Muscle layer of duodenum (tissue), 2 donors: ENCODE measurements around the gene IL24.

ENCODE experiments used
- H3K27ac ChIP-seq: one replicate; pipeline ENCODE4 v1.7.0; 2013; ENCODE audit warnings: mild to moderate bottlenecking, low read length
- H3K27me3 ChIP-seq: one replicate; pipeline ENCODE4 v1.7.0; 2013; ENCODE audit warnings: low read depth, mild to moderate bottlenecking, control low read depth, low read length
- H3K36me3 ChIP-seq, 2 donors: one replicate each; pipeline ENCODE4 v1.7.0; 2013; ENCODE audit warnings: low read length in 2 of 2, control low read depth in 1 of 2, mild to moderate bottlenecking in 1 of 2; ENCODE audit not compliant: insufficient read depth in 2 of 2, control insufficient read depth in 1 of 2
- H3K4me1 ChIP-seq, 2 donors: one replicate each; pipeline ENCODE4 v1.7.0; 2013; ENCODE audit warnings: low read length in 2 of 2, mild to moderate bottlenecking in 2 of 2, control low read depth in 1 of 2, moderate library complexity in 1 of 2; ENCODE audit not compliant: insufficient read depth in 2 of 2, control insufficient read depth in 1 of 2
- H3K4me3 ChIP-seq, 2 donors: one replicate each; pipeline ENCODE4 v1.7.0; 2013; ENCODE audit warnings: low read length in 2 of 2, low read depth in 1 of 2, mild to moderate bottlenecking in 1 of 2
- H3K9me3 ChIP-seq, 2 donors: one replicate each; pipeline ENCODE4 v1.7.0; 2013; ENCODE audit warnings: low read length in 2 of 2, control low read depth in 1 of 2, mild to moderate bottlenecking in 1 of 2; ENCODE audit not compliant: control insufficient read depth in 1 of 2
- donor health status: healthy.

The IL24 gene

DNA sequence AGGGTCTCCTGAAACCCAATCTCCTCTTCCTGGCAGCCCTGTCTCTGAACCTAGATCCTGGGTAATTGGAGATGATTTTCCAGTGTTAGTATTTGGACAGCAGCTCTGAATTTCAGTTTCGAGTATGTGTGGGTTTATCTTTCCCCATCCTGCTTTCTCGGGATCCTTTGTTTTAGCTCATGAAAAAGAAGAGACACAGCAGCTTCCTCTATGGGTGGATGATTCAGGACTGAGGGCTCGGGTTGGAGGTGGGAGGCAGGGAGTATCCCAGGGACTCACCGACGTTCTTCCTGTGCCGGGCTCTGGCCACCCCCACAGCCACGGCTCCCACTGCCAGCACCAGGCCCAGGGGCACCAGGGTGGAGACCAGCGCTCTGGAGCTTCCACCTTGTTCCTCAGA, 34.9 kb downstream of the IL24 start:
- Histone ChIP-seq H3K4me3 (no peak overlapping the region), H3K9me3 (no peaks in the 10 kb centered on the region), H3K27ac (no peak overlapping the region), H3K27me3 (no peaks in the 10 kb centered on the region), H3K36me3 (peaks cover 0 to 10% of the 10 kb centered on the region in 2 donors), H3K4me1 (no peaks in the 10 kb centered on the region)

DNA sequence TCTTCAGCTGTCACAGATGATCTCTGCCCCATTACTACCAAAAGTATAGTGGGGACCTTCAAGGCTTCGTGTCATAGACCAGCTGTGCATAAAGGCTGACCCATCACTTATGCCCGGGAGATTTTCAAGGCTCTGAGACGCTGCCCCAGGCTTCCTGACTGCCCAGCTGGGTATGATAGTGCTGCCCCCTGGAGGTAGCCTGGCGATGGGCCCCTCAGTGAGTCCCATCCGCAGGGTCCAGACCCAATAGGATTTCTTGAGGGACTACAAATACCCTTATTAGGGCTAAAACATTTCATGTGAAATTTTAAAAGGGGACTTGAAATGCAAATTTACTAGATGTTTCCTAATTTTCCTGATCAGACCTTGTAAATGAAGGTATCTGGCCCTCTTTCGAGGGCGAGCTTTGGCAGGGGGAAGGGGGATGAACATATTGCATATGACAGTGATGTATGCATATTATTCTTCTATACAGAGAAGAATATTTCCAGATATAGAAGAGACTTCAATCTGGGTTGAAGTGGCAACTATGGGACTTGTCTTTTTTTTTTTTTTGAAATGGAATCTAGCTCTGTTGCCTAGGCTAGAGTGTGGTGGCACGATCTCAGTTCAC, 36.2 kb downstream of the IL24 start:
- Histone ChIP-seq H3K27ac (no peak overlapping the region), H3K4me1 (no peaks in the 10 kb centered on the region), H3K36me3 (peaks cover 0 to 10% of the 10 kb centered on the region in 2 donors), H3K4me3 (no peak overlapping the region), H3K9me3 (no peaks in the 10 kb centered on the region), H3K27me3 (no peaks in the 10 kb centered on the region)

DNA sequence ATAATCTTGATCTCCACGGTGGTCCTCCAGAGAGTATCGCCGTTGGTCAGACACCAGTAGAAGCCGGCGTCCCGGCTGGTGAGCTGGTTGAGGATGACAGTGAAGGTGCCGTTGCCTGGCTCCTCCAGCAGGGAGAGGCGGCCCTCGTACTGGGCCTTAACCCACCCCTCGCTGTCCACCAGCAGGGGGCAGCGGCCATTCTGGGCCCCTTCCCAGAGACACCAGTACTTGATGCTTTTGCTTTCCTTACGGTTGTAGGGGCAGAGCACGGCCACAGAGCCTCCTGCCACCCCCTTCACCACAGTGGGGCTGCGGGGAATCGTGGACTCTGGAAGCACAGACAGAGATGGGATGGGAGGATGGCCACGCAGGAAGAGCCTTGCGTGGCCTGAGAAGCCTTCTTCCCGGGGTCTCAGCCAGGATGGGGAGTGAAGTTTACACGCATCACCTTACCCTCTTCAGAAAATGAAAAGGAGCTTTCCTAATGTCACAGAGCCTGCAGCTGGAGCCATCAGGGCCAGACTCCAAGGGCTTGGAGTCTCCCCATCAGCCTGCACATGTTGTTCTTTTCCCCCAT, 38.3 kb downstream of the IL24 start:
- Histone ChIP-seq H3K27ac (no peak overlapping the region), H3K9me3 (no peaks in the 10 kb centered on the region), H3K4me1 (no peaks in the 10 kb centered on the region), H3K4me3 (no peak overlapping the region), H3K27me3 (no peaks in the 10 kb centered on the region), H3K36me3 (peaks cover 0 to 10% of the 10 kb centered on the region in 2 donors)

DNA sequence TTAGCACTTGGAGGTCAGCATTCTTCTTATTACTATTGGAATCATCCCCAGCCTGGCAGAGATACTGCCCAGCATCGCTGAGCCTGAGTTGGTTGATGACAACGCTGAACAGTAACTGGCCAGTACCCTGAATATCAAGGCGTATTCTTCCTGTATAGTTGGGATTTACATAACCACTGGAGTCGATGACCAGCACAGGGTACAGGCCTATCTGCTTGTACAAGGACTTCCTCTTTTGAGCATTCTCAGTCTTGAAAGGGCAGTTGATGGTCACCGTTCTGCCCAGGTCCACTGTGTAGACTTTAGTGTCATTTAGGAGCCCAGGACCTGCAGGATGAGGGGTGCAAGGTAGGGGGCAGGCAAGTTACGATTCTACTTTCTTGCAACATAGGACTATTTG, 40.2 kb downstream of the IL24 start:
- Histone ChIP-seq H3K27me3 (no peaks in the 10 kb centered on the region), H3K9me3 (no peaks in the 10 kb centered on the region), H3K27ac (no peak overlapping the region), H3K4me3 (no peak overlapping the region), H3K4me1 (no peaks in the 10 kb centered on the region), H3K36me3 (peaks cover 0 to 9% of the 10 kb centered on the region in 2 donors)

DNA sequence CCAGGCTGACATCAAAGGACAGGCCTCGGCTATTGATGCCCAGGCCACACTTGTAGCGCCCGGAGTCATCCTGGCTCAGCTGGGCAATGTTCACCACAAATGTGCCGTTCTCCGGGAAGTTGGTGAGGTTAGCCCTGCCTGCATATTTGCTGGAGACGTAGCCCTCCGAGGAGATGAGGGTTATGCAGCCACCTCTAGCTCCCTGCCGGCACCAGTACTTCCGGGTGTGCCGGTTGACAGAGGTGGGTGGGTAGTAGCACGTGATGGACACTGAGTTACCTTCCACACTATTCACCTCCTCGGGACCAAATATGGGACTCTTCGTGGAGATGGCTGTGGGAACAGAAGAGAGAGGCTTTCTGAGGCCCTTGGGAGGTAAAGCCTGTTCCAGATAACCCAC, 41.9 kb downstream of the IL24 start:
- H3K27ac ChIP-seq = no peak overlapping the region
- no peaks in the 10 kb centered on the region for H3K4me1 ChIP-seq
- H3K27me3 ChIP-seq = no peaks in the 10 kb centered on the region
- H3K36me3 ChIP-seq = no peaks in the 10 kb centered on the region
- H3K4me3 ChIP-seq = no peak overlapping the region
- H3K9me3 ChIP-seq = no peaks in the 10 kb centered on the region

DNA sequence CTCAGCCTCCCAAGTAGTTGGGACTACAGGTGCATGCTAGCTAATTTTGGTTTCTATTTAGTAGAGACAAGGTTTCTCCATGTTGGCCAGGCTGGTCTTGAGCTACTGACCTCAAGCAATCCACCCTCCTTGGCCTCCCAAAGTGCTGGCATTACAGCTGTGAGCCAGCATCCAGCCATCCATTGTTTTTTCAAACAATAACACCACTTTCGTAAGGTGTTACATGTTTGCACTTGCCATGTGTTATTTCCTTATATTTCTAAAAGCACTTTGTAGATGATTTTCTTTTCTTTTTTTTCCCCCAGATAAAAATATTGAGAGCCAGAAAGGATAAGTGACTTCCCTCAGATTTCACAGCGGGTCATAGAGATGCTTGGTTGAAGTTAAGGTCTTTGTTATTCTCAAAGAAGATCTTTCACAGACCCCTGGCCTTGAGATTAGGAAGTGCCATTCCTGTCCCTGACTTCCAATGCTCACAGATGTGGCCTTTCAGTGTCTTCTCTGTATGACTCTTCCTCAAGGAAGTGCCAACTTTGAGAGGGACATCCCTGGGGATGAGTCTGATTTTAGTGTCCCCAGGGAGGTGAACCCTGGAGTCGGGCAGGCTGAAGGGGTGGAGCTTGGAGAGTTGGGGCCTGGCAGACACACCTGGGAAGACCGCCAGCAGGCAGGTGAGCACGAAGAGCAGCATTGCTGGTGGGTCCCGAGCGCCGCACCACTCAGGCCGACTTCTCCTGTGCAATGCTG, 42.8 kb downstream of the IL24 start:
- Histone ChIP-seq H3K27ac (peak overlapping the region; percentile 72), H3K9me3 (no peaks in the 10 kb centered on the region), H3K36me3 (no peaks in the 10 kb centered on the region)

DNA sequence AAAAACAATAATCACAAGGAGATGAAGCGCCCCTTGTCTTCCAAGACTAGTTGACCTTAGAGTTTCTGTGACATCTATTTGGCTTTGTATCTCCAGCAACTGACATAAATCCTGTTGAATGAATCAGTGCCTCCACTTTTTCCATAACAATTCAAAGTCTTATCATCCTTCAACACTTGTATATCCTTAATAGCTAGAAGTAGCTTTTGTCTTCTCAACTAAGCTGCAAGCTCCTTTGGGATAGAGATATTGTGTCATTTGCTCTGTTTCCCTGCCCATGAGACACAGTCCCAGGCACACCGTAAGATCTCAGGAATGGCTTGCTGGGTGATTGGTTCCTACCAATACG, 43.3 kb downstream of the IL24 start:
- Histone ChIP-seq H3K4me1 (no peaks in the 10 kb centered on the region), H3K27ac (peak overlapping the region; percentile 72), H3K9me3 (no peaks in the 10 kb centered on the region), H3K4me3 (peak overlapping the region in 1 of 2 donors; percentile 22), H3K36me3 (no peaks in the 10 kb centered on the region), H3K27me3 (no peaks in the 10 kb centered on the region)

More for the DNA sequence above, 42.8 kb downstream of the IL24 start:
- Histone ChIP-seq H3K4me1 (no peaks in the 10 kb centered on the region), H3K4me3 (peak overlapping the region in 1 of 2 donors; percentile 22), H3K27me3 (no peaks in the 10 kb centered on the region)

DNA sequence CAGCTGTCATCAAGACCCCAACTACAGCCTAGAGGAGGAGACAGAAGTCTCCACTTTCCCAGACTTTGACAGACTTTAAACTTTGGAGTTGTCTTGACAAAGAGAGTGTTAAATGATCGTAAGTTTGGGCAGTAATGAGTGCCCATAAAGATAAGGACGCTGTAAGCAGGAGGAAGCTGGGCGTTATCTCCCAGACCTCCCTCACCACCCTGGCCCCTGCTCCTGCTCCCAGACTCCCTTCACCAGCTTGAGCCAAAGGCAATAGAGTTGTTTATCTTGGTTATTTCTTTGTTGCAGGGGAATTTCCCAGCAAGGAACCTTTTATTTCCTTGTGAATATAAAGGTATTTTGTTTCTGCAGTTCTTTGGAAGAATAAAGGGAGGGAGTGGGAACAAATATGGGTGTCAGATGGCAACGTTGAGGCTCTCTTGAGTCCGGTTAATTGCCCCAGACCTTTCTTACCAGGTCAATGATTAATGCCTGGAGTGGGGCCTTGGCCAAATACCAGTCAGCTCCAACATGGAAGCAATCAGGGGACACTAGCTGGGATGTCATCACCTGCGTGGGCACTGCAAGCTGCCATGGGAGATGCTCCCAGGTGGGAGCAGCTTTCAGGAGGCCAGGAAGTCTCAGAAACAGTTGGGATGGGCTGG, 44.6 kb downstream of the IL24 start:
- Histone ChIP-seq H3K27ac (peak overlapping the region; percentile 72), H3K4me3 (peak overlapping the region in 1 of 2 donors; percentile 17)

DNA sequence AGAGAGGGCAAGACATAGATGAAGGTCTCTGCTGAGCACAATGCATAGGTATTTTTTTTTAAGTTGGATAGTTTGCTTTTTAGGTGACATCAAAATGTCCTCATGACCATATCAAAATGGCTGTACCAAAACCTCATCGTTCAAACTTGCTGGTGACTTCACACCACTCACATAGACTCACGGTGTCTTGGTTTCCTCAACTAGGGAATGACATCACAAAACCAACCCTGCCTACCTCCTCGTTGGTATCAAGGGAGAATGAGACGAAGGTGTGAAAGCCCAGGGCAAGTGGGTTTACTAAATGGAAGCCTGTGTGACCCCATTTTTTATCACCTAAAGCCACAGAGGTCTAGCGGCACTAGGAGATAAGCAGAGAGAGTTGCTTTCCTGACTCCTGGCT, 47.5 kb downstream of the IL24 start:
- H3K27ac ChIP-seq = peak overlapping the region; percentile 91
- H3K4me3 ChIP-seq = peak overlapping the region in 1 of 2 donors; percentile 67

More for the DNA sequence above, 44.6 kb downstream of the IL24 start:
- H3K4me1 ChIP-seq = no peaks in the 10 kb centered on the region
- no peaks in the 10 kb centered on the region for H3K36me3 ChIP-seq
- H3K27me3 ChIP-seq = no peaks in the 10 kb centered on the region
- no peaks in the 10 kb centered on the region for H3K9me3 ChIP-seq

DNA sequence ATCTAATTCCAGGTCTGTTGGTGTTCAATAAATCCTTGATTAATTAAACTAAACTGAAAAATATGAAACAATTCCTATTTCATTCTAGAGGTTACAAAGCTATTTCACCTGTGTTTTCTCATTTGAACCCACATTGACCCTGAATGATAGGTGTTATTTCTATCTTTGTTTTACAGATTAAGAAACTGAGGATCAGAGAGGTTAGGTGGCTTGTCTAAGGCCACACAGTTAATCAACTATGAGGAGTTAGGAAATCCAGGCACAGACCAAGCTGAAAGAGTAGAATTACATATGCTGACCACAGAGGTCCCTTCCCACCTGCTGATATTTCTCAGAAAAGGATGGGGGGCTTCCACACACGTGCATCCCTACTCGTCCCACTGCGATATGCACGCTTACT, 48.5 kb downstream of the IL24 start:
- no peaks in the 10 kb centered on the region for H3K4me1 ChIP-seq
- peak overlapping the region in 1 of 2 donors; percentile 67 for H3K4me3 ChIP-seq
- H3K27ac ChIP-seq = peak overlapping the region; percentile 91
- H3K27me3 ChIP-seq = no peaks in the 10 kb centered on the region
- H3K9me3 ChIP-seq = no peaks in the 10 kb centered on the region
- no peaks in the 10 kb centered on the region for H3K36me3 ChIP-seq

More for the DNA sequence above, 47.5 kb downstream of the IL24 start:
- Histone ChIP-seq H3K27me3 (no peaks in the 10 kb centered on the region), H3K4me1 (no peaks in the 10 kb centered on the region), H3K9me3 (no peaks in the 10 kb centered on the region), H3K36me3 (no peaks in the 10 kb centered on the region)

DNA sequence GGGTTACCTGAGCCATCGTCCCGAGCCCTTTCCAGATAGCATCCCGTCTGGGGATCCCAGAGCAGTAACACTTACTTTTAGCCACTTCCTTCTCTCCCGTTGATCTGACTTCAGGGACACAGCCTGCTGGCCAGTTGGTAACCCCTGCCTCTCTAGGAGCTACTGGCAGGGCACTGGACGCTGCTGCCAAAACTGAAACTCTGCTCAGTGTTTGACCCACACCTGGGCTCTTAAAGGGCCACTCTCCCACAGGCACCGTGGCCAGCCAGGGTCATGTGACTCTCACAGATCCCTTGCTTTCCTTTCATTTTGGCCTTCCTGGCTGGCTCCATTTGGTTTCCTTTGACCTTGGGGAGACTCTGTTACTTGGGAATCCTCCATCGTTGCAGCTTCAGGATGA, 49.0 kb downstream of the IL24 start, which contains the start of gene PIGR:
PIGR (minus strand) TSS at position 206 of the 400 bp plus-strand sequence. CDS start 5,935 bp downstream, outside the sequence.
- no peaks in the 10 kb centered on the region for H3K27me3 ChIP-seq
- no peaks in the 10 kb centered on the region for H3K9me3 ChIP-seq
- H3K27ac ChIP-seq = peak within 1 kb of the TSS; percentile 91
- peak within 1 kb of the TSS in 1 of 2 donors; percentile 67 for H3K4me3 ChIP-seq
- H3K4me1 ChIP-seq = no peaks in the 10 kb centered on the region
- H3K36me3 ChIP-seq = no peaks in the 10 kb centered on the region
